Mucosa of gallbladder (tissue), 1 donor: ENCODE results near the gene EFR3B. TPM values are rescaled to one million over a fixed set of nuclear protein-coding genes. Genes with fewer than 3 reads are reported as not detected.

Experiments used
- DNase-seq: peaks from one replicate; pipeline ENCODE4 v3.0.0-alpha.2; 2020; ENCODE audit warnings: low spot score
- total RNA-seq: library from RNA; stranded (reverse); gene quantifications from one replicate; pipeline ENCODE4 v1.2.1, GENCODE V29; 2021
- donor health status: DM: no; HTN: no; CAD: no.

The EFR3B gene
- total RNA-seq, 1 donor from 2014 or later = 1.8 TPM

- DNase-seq = no peak
Observed at GRCh38 chr2:25034081-25034480, 7.8 kb upstream of the EFR3B start.

GRCh38 chr2:25035537-25036220 lies 6.2 kb upstream of the EFR3B start:
- no peak for DNase-seq

- DNase-seq = no peak
Observed at GRCh38 chr2:25036221-25036559, 5.7 kb upstream of the EFR3B start.

- DNase-seq = no peak
Observed at GRCh38 chr2:25039126-25039525, 2.8 kb upstream of the EFR3B start.

GRCh38 chr2:25041307-25041927 lies 459 bp upstream of the EFR3B start:
- DNase-seq = peak; percentile 40

GRCh38 chr2:25042321-25043240 lies 705 bp downstream of the EFR3B start:
- DNase-seq = no peak

GRCh38 chr2:25043241-25043867 lies 1.5 kb downstream of the EFR3B start:
- DNase-seq = no peak

GRCh38 chr2:25044011-25044410 lies 2.1 kb downstream of the EFR3B start:
- DNase-seq = no peak

- no peak for DNase-seq
Observed at GRCh38 chr2:25044990-25045389, 3.1 kb downstream of the EFR3B start.

- no peak for DNase-seq
Observed at GRCh38 chr2:25049422-25049821, 7.5 kb downstream of the EFR3B start.

- DNase-seq = no peak
Observed at GRCh38 chr2:25050128-25050527, 8.3 kb downstream of the EFR3B start.

GRCh38 chr2:25053041-25053440 lies 11.2 kb downstream of the EFR3B start:
- DNase-seq = no peak

GRCh38 chr2:25054720-25055119 lies 12.8 kb downstream of the EFR3B start:
- DNase-seq = no peak

- DNase-seq = no peak
Observed at GRCh38 chr2:25055376-25055920, 13.6 kb downstream of the EFR3B start.

GRCh38 chr2:25056098-25056821 lies 14.4 kb downstream of the EFR3B start:
- DNase-seq = no peak

- DNase-seq = no peak
Observed at GRCh38 chr2:25062511-25062917, 20.6 kb downstream of the EFR3B start.

GRCh38 chr2:25063876-25064660 lies 22.2 kb downstream of the EFR3B start:
- no peak for DNase-seq

GRCh38 chr2:25065768-25066167 lies 23.9 kb downstream of the EFR3B start:
- no peak for DNase-seq

- DNase-seq = no peak
Observed at GRCh38 chr2:25066455-25066854, 24.6 kb downstream of the EFR3B start.

GRCh38 chr2:25068217-25068616 lies 26.3 kb downstream of the EFR3B start:
- no peak for DNase-seq
